Measurements from ENCODE around the gene HS1BP3. TPM values are rescaled to one million over a fixed set of nuclear protein-coding genes. Genes with fewer than 3 reads are reported as not detected.
A peak's percentile ranks its signal among the peaks of the same experiment; 100 is the strongest.

HS1BP3 gene
- total and polyA plus RNA-seq, 2 donors: 7.2 to 17.4 TPM

DNA sequence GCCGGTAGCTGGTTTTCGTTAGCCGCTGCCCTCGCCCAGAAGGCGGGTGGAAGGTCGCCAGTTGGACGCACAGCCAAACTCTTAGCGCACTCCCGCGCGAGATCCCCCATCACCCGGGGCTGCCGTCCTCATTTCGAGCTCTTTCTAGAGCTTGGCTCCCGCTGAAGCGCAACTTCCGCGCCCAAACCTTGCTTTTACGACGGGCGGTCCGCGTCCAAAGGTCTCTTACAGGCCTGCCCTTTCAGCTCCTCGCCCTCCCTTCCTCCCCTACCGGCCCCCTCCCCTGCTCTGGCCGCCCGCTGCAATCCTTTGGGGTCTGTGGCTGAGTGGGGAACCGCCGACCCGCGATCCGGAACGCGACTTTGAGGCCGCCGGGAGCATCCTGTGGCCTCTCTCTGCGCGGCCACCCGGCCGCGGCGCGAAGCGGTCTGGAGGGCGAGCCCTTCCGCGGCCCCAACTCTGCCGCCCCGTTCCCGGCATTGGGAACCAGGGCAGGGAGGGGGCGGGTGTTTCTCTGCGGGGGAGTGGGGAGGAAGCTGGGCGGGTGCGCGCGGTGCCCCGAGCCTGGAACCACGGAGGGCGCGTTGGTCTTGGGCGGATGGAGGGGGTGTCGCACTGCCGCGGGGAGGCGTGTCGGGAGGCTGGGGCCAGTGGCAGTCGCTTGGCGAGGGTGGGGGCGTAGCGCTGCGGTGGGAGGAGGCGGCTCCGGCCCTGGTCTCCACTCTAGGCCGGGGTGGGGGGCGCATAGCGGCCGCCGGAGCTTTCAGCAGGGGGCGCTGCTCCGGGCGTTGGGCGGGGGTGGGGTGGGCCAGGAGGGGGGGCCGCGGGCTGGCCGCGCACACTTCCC lies 15.6 kb upstream of the HS1BP3 start, which contains the start of gene GDF7:
TSS of gene GDF7 (plus strand) at position 841 of the 847 bp plus-strand sequence. CDS start 96 bp downstream, outside the sequence.
- DNase-seq (ENCODE audit: low read depth in 6 of 9, low spot score in 9 of 9): no peak
- Histone ChIP-seq H3K27ac (ENCODE audit: low read depth in 1 of 2, low read length in 1 of 2) (no peak within 1 kb of the TSS), H3K9me3 (ENCODE audit: control insufficient read depth in 2 of 2, insufficient read depth in 1 of 2, low read length in 1 of 2) (peaks cover 0 to 6% of the 10 kb centered on the region in 2 donors), H3K36me3 (ENCODE audit: control insufficient read depth in 2 of 2, insufficient read depth in 2 of 2, low read length in 1 of 2) (no peaks in the 10 kb centered on the region), H3K4me1 (ENCODE audit: control insufficient read depth in 2 of 2, insufficient read depth in 2 of 2, low read length in 2 of 2) (peaks cover 0 to 3% of the 10 kb centered on the region in 2 donors), H3K27me3 (ENCODE audit: control insufficient read depth in 2 of 2, insufficient read depth in 1 of 2, low read length in 1 of 2) (peaks cover 85 to 98% of the 10 kb centered on the region in 2 donors), H3K4me3 (ENCODE audit: low read length in 2 of 2) (peak within 1 kb of the TSS in 1 of 2 donors; percentile 33)
- WGBS: 1% methylated on average over 86 of the region's 86 CpGs

DNA sequence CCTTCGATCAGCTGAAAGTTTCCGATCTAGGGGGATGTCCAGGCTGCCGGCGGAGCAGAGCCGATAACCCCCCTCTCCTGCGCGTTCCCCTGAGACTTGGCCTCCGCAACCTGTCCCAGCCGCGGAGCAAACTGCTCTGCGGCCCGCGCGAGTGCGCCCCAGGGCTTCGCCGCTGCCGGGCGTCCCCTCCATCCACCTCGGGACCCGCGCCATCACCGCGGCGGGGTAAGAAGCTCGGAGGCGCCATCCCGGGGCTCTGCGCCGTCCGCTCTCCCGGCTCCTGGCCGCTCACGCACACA lies 15.1 kb upstream of the HS1BP3 start:
- H3K9me3 ChIP-seq (ENCODE audit: control insufficient read depth in 2 of 2, insufficient read depth in 1 of 2, low read length in 1 of 2): peaks cover 0 to 6% of the 10 kb centered on the region in 2 donors
- H3K4me1 ChIP-seq (ENCODE audit: control insufficient read depth in 2 of 2, insufficient read depth in 2 of 2, low read length in 2 of 2): peaks cover 0 to 3% of the 10 kb centered on the region in 2 donors
- peak overlapping the region in 1 of 2 donors; percentile 33 for H3K4me3 ChIP-seq (ENCODE audit: low read length in 2 of 2)
- DNase-seq (ENCODE audit: low read depth in 6 of 9, low spot score in 9 of 9): no peak
- no peaks in the 10 kb centered on the region for H3K36me3 ChIP-seq (ENCODE audit: control insufficient read depth in 2 of 2, insufficient read depth in 2 of 2, low read length in 1 of 2)
- peaks cover 84 to 97% of the 10 kb centered on the region in 2 donors for H3K27me3 ChIP-seq (ENCODE audit: control insufficient read depth in 2 of 2, insufficient read depth in 1 of 2, low read length in 1 of 2)
- no peak overlapping the region for H3K27ac ChIP-seq (ENCODE audit: low read depth in 1 of 2, low read length in 1 of 2)
- WGBS: 2% methylated on average over 34 of the region's 34 CpGs

DNA sequence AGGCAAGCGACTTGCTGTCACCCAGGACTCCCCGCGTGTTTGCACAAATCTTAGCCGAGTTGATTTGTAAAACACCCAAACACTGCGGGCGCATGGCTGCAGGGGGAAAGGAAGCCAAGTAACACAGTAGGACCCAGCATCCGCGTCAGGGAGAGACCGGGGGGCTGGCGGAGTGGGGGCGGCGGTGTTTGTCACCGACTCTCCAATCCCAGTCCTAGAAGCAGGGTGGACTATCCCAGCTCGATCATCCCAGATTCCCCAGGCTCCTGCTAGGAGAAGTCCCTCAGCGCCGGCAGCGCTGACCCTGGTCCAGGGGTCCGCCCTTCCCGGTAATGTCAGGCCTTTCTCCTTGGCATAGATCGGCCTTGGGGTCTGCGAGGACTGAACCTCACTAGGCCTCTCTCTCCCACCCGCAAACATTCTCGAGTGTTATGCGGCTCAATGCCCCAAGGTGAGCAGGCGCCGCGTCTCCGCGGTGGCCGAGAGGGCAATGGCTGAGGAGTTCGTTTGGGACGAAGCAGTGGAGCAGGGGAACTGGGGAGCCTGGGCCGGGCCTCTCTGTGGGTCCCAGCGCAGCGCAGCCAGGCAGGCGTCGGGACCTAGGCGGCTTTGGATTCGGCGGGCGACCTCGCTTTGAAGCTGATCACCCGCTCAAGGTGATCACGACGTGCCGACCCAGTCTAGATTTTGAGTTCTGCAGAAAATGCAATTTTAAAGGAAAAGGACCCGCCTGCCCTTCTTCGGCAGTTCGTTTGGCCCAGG lies 14.5 kb upstream of the HS1BP3 start:
- no peak for DNase-seq (ENCODE audit: low read depth in 6 of 9, low spot score in 9 of 9)
- WGBS: 5% methylated on average over 49 of the region's 49 CpGs
- H3K36me3 ChIP-seq (ENCODE audit: control insufficient read depth in 2 of 2, insufficient read depth in 2 of 2, low read length in 1 of 2): no peaks in the 10 kb centered on the region
- peaks cover 0 to 6% of the 10 kb centered on the region in 2 donors for H3K9me3 ChIP-seq (ENCODE audit: control insufficient read depth in 2 of 2, insufficient read depth in 1 of 2, low read length in 1 of 2)
- peak overlapping the region in 1 of 2 donors; percentile 33 for H3K4me3 ChIP-seq (ENCODE audit: low read length in 2 of 2)
- H3K27ac ChIP-seq (ENCODE audit: low read depth in 1 of 2, low read length in 1 of 2): no peak overlapping the region
- H3K27me3 ChIP-seq (ENCODE audit: control insufficient read depth in 2 of 2, insufficient read depth in 1 of 2, low read length in 1 of 2): peaks cover 83 to 97% of the 10 kb centered on the region in 2 donors
- H3K4me1 ChIP-seq (ENCODE audit: control insufficient read depth in 2 of 2, insufficient read depth in 2 of 2, low read length in 2 of 2): peaks cover 0 to 3% of the 10 kb centered on the region in 2 donors

DNA sequence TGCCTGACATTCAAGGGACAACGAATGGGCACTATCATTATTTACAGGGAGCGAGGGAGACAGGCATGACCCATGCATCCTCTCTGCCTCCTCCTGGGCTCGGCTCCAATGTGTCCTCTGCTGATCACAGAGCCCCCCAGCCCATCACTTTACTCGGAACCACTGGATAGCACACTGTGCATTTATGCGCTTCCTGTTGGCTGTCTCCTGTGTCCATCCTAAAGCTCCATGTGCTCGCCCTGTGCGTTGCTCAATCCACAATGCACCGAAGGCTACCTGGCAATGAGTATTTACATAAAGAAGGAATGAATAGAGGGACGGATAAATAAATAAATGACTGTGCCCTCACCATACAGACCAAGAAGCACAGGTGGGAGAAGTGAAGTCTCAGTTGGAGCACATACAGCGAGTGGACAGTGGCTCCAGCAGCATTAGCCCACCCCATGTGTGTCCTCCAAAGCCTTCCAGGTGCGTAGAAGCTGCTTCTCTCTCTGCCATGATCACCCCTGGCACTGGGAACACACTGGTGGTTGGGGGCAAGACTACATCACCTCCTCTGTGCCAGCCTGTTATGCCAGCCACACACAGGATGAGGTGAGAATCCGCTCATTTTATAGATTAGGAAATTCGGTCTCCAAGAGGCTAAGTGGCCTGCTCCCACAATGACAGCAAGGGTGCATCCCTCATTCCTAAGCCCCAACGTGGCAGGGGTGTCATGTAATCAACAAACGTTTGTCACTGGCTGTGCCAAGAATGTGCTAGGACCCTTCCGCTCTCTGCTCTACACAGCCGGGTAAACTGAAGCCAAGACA lies 13.7 kb upstream of the HS1BP3 start:
- peaks cover 0 to 3% of the 10 kb centered on the region in 2 donors for H3K4me1 ChIP-seq (ENCODE audit: control insufficient read depth in 2 of 2, insufficient read depth in 2 of 2, low read length in 2 of 2)
- H3K4me3 ChIP-seq (ENCODE audit: low read length in 2 of 2): no peak overlapping the region
- WGBS: 49% methylated on average over 17 of the region's 17 CpGs
- no peaks in the 10 kb centered on the region for H3K36me3 ChIP-seq (ENCODE audit: control insufficient read depth in 2 of 2, insufficient read depth in 2 of 2, low read length in 1 of 2)
- no peaks in the 10 kb centered on the region for H3K9me3 ChIP-seq (ENCODE audit: control insufficient read depth in 2 of 2, insufficient read depth in 1 of 2, low read length in 1 of 2)
- no peak overlapping the region for H3K27ac ChIP-seq (ENCODE audit: low read depth in 1 of 2, low read length in 1 of 2)
- H3K27me3 ChIP-seq (ENCODE audit: control insufficient read depth in 2 of 2, insufficient read depth in 1 of 2, low read length in 1 of 2): peaks cover 78 to 93% of the 10 kb centered on the region in 2 donors
- DNase-seq (ENCODE audit: low read depth in 6 of 9, low spot score in 9 of 9): no peak

DNA sequence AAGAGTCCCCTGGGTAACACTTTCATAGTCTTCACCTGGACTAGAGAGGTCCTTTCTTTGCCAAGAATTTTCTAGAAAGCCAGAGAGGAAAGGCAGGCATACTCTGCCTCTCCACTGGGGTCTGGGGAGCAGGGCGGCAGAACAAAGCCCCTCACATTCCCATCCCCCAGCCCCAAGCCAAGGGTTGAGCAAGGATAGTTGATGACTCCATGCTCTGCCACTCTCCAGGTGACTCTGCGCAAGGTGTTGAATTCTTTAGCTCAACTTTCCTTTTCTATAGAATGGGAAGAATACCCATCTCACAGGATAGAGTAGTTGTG lies 13.1 kb upstream of the HS1BP3 start:
- WGBS: 89% methylated on average over 2 of the region's 2 CpGs
- peaks cover 0 to 3% of the 10 kb centered on the region in 2 donors for H3K4me1 ChIP-seq (ENCODE audit: control insufficient read depth in 2 of 2, insufficient read depth in 2 of 2, low read length in 2 of 2)
- H3K27me3 ChIP-seq (ENCODE audit: control insufficient read depth in 2 of 2, insufficient read depth in 1 of 2, low read length in 1 of 2): peaks cover 72 to 90% of the 10 kb centered on the region in 2 donors
- H3K4me3 ChIP-seq (ENCODE audit: low read length in 2 of 2): no peak overlapping the region
- DNase-seq (ENCODE audit: low read depth in 6 of 9, low spot score in 9 of 9): no peak
- no peak overlapping the region for H3K27ac ChIP-seq (ENCODE audit: low read depth in 1 of 2, low read length in 1 of 2)
- H3K9me3 ChIP-seq (ENCODE audit: control insufficient read depth in 2 of 2, insufficient read depth in 1 of 2, low read length in 1 of 2): no peaks in the 10 kb centered on the region
- no peaks in the 10 kb centered on the region for H3K36me3 ChIP-seq (ENCODE audit: control insufficient read depth in 2 of 2, insufficient read depth in 2 of 2, low read length in 1 of 2)

DNA sequence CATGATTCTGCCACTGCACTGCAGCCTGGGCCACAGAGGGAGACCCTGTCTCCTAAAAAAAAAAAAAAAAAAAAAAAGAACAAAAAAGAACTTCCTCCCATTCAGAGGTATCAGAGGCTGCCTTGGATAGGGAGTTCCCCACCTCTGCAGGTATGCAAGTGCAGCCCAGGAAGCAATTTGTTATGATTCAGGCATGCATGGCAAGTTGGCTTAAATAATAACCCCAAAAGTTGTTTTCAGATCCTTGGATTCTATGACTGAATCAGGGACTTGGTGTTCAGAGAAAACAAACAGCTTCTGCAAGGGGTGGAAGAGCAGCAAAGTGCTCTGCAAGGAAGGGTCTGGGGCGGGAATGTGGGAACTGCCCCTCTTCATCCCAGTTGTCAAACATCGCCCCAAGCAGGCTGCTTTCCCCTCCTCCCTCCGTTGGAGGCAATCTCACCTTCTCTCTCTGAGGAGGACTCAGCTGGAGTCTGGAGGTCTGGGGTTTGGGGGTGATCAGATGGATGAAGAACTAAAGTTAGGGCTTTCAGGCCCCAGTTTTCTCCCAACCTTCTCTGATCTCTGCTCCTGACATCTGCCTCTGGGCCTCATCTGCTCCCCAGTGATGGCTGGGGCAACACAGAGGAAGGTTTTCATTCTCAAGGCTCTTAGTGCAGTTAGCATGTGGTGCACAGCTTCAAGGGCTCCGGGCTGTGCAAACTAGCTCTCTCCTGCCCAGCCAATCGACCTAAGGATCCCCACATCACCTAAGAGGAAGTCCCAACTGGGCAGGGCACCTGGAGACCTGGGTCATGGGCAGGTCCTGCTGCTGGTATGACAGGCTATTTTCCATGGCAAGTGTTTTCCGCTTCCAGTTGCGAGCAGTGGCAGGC lies 12.5 kb upstream of the HS1BP3 start:
- no peak for DNase-seq (ENCODE audit: low read depth in 6 of 9, low spot score in 9 of 9)
- Histone ChIP-seq H3K4me1 (ENCODE audit: control insufficient read depth in 2 of 2, insufficient read depth in 2 of 2, low read length in 2 of 2) (peaks cover 0 to 3% of the 10 kb centered on the region in 2 donors), H3K27me3 (ENCODE audit: control insufficient read depth in 2 of 2, insufficient read depth in 1 of 2, low read length in 1 of 2) (peaks cover 66 to 84% of the 10 kb centered on the region in 2 donors)

DNA sequence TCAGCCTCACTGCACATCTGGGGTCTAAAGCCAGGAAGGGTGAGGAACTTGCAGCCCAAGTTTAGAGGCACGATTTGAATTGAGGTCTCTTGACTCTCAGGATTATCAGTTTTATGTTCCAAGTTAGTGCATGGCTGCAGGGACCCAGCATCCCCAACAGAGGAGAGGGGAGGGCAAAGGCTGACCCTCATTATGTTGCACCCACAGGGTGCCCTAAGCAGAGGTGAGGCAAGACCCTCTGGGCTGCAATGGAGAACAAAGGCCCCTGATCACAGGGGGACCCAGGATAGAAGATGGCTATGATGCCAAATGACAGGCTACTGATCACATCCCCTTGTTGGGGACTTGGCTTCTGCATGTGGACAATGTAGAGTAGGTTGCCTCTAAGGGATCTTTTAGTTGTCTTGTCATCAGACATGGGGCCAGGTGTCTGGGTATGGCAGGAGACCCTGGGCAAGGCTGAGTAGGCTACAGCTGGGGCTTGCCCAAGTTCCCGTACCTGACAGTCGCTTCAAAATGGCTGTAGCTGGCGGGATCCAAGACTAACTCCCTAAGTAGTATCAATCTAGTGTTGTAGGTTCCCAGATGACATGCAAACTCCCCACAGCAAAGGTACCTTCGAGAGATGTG lies 11.5 kb upstream of the HS1BP3 start:
- no peak overlapping the region for H3K4me3 ChIP-seq (ENCODE audit: low read length in 2 of 2)
- DNase-seq (ENCODE audit: low read depth in 6 of 9, low spot score in 9 of 9): no peak
- H3K27me3 ChIP-seq (ENCODE audit: control insufficient read depth in 2 of 2, insufficient read depth in 1 of 2, low read length in 1 of 2): peaks cover 57 to 77% of the 10 kb centered on the region in 2 donors
- H3K4me1 ChIP-seq (ENCODE audit: control insufficient read depth in 2 of 2, insufficient read depth in 2 of 2, low read length in 2 of 2): peaks cover 0 to 3% of the 10 kb centered on the region in 2 donors
- H3K27ac ChIP-seq (ENCODE audit: low read depth in 1 of 2, low read length in 1 of 2): no peak overlapping the region
- H3K36me3 ChIP-seq (ENCODE audit: control insufficient read depth in 2 of 2, insufficient read depth in 2 of 2, low read length in 1 of 2): no peaks in the 10 kb centered on the region
- 88% methylated on average over 5 of the region's 5 CpGs for WGBS
- H3K9me3 ChIP-seq (ENCODE audit: control insufficient read depth in 2 of 2, insufficient read depth in 1 of 2, low read length in 1 of 2): no peaks in the 10 kb centered on the region

More for the DNA sequence above, 12.5 kb upstream of the HS1BP3 start:
- no peak overlapping the region for H3K27ac ChIP-seq (ENCODE audit: low read depth in 1 of 2, low read length in 1 of 2)
- H3K9me3 ChIP-seq (ENCODE audit: control insufficient read depth in 2 of 2, insufficient read depth in 1 of 2, low read length in 1 of 2): no peaks in the 10 kb centered on the region
- no peak overlapping the region for H3K4me3 ChIP-seq (ENCODE audit: low read length in 2 of 2)
- 62% methylated on average over 7 of the region's 7 CpGs for WGBS
- no peaks in the 10 kb centered on the region for H3K36me3 ChIP-seq (ENCODE audit: control insufficient read depth in 2 of 2, insufficient read depth in 2 of 2, low read length in 1 of 2)
